Fibroblast of peridontal ligament (primary cell): ENCODE results near the gene NEMP2.

ENCODE experiments used
- DNase-seq: peaks from one replicate; pipeline ENCODE4 v3.0.0-alpha.2; 2010; ENCODE audit errors: extremely low read depth

NEMP2 gene

DNA sequence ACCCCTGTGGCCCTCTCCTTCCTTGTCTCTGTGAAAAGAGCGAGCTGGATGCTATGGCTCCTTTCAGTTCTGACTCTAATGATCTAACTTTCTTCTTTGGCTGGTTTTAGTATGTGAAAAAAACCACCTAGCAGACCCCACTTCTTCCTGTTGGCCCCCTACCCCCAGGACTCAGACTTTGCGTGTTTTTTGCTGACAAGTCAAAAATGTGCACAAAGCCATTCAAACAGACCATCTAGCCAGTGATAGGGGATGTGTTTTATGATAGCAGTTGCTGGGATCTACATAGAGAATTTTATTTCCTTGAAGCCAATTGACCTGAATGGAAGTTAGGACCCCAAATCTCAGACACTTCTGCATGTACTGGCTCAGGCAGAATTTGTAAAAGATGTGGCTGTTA is 77.3 kb downstream of the NEMP2 start:
- no peak for DNase-seq

DNA sequence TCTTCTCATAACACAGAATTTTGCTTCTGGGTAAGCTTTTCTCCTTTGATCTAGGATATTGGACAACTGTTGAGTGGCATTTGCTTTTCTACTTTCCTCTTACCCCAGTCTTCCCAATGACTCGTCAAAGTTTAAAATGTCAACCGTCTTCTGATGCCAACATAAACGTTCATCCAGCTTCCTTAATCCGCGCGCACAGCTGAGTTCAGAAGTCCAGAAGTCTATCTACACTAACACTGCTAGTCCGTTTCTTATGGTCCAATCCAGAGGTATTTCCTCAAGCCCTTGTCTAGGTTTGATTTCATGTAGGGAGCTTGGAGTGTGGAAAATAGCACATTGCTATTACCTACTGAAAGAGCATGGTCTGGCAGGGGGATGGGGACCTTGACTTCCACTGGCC is 77.7 kb downstream of the NEMP2 start:
- no peak for DNase-seq

DNA sequence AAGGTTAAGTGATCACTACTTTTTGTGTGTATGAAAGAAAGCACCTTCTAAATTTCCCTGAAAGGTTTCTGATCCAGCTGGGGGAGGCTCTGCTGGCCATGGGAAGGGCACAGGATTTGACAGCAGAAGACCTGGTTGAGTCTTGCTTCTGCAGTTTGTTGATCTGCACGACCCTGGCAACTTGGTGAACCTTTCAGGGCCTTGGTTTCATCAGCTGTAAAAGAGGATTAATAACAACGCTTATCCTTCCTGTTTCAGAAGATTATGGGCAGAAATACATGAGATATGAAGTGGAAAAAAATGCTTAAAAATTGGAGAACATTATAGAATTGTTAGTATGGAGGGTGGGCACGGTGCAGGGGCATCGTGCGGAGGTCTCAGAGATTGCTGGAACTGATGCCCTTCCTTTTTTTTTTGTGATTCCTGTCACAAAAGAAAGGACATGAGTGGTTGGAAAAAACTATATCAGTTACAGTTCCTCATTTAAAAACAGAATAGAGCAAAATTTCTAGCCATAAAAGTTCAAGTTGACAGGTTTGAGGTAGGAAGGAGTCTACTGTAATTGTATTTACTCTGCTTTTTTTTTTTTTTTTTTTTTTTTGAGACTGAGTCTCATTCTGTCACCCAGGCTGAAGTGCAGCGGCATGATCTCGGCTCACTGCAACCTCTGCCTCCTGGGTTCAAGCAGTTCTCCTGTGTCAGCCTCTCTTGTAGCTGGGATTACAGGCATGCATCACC is 79.0 kb downstream of the NEMP2 start:
- no peak for DNase-seq

DNA sequence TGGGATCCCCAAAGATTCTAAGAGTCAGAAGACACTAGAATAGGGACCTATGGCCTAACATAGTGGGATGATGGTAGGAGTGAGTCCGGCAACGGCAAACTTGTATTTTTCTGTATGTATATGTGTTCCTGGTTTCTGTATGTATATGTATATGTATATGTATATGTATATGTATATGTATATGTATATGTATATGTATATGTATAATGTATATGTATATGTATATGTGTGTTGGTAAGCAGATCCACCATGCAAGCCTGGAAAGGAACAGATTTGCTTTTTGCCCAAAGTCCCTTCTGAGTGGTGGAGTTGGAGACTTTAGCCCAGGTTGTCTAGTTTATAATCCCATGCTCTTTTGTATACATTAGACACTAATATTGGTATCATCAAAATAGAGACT is 79.7 kb downstream of the NEMP2 start:
- DNase-seq: no peak
